Psoas muscle (tissue), 8 donors: ENCODE measurements around the gene ASTN1. TPM values are rescaled to one million over a fixed set of nuclear protein-coding genes. Genes with fewer than 3 reads are reported as not detected.

Experiments used
- ATAC-seq, 4 donors: fragments of 200-7000 bp; cut with Tn5 transposase; one replicate each; pipeline ENCODE4 v1.9.1; 2020; ENCODE audit warnings: moderate library complexity in 3 of 4, mild to moderate bottlenecking in 2 of 4
- DNase-seq, 2 donors: peaks; one replicate each; pipeline ENCODE4 v3.0.0-alpha.2; 2020
- H3K27ac ChIP-seq: fragments of 200-600 bp; one replicate; pipeline ENCODE4 v1.8.0; 2022
- H3K27me3 ChIP-seq, 3 donors: fragments of 200-600 bp in 1 of 3; one replicate each; pipeline versions ENCODE4 v1.6.1 to v1.8.0; 2013 to 2022; ENCODE audit warnings: low read length in 2 of 3, mild to moderate bottlenecking in 2 of 3, moderate library complexity in 1 of 3; ENCODE audit not compliant: insufficient read depth in 3 of 3
- H3K36me3 ChIP-seq, 2 donors: fragments of 200-600 bp in 1 of 2; one replicate each; pipeline versions ENCODE4 v1.6.1 to v1.8.0; 2013 to 2022; ENCODE audit warnings: low read depth in 1 of 2, mild to moderate bottlenecking in 1 of 2, moderate library complexity in 1 of 2; ENCODE audit not compliant: insufficient read depth in 1 of 2
- H3K4me1 ChIP-seq: fragments of 200-600 bp; one replicate; pipeline ENCODE4 v1.8.0; 2022
- H3K4me3 ChIP-seq: fragments of 200-600 bp; one replicate; pipeline ENCODE4 v1.8.0; 2022; ENCODE audit warnings: mild to moderate bottlenecking
- H3K9me3 ChIP-seq: fragments of 200-600 bp; one replicate; pipeline ENCODE4 v1.8.0; 2022
- CTCF ChIP-seq: fragments of 200-600 bp; IDR thresholded peaks from one replicate; pipeline ENCODE4 v1.8.0; 2022; ENCODE audit warnings: antibody characterized with exemption
- WGBS, 3 donors: extraction: QIAGEN DNeasy Blood & Tissue Kit; methylation state at CpG; one replicate each; pipeline versions ENCODE4 v1.1.6 to v1.1.7; 2013; 5-methylcytosine and 5-hydroxymethylcytosine counted together
- intact Hi-C, 2 donors: fragments of 100-400 bp; cut with DNase I; formaldehyde crosslinking; loops; one replicate each; pipeline versions ENCODE4 v1.11.0 to v1.14.2; 2022
- polyA plus RNA-seq, 3 donors: library from polyadenylated mRNA; stranded (reverse); fragments of 200-250 nt; gene quantifications; one replicate each; pipeline ENCODE4 v1.2.3, GENCODE V29; 2013
- total RNA-seq, 4 donors: library from RNA; stranded (reverse); fragmentation: NEBNext Ultra II Directional in 2 of 4; extraction: Animal tissue kit (Norgen Biotek cat#: 25700) in 2 of 4; gene quantifications; one replicate each; pipeline versions ENCODE4 v1.2.1 to v1.2.4, GENCODE V29; 2021 to 2023
- donor health status: healthy with polysubstance abuse.
- donor health status: DM: no; HTN: no; CAD: no; lungs with moderate emphysema.
- donor health status: Bipolar disorder and iron deficiency.
- donor health status: healthy.
- donor health status: DM: yes; HTN: yes; CAD: no.
- donor health status: DM: no; HTN: no; CAD: no.
- donor health status: DM: no; HTN: no; CAD: no.
- donor health status: DM: yes; HTN: yes; CAD: no.

Gene ASTN1
- total and polyA plus RNA-seq, 7 donors = 0.03 to 0.51 (median 0.11) TPM; not detected in 1

- no peak for TF ChIP-seq CTCF
- WGBS, 3 donors = 76 to 81% (median 78%) methylated on average over 5 of the region's 5 CpGs
Measured at GRCh38 chr1:176983731-176984130, 180.8 kb downstream of the ASTN1 start.

GRCh38 chr1:176976771-176977170 lies 187.7 kb downstream of the ASTN1 start:
- 86 to 87% (median 86%) methylated on average over 7 of the region's 7 CpGs for WGBS, 3 donors
- no peaks in the 10 kb centered on the region for H3K27me3 ChIP-seq
- H3K36me3 ChIP-seq = no peaks in the 10 kb centered on the region
- H3K4me3 ChIP-seq = no peak overlapping the region
- no peak overlapping the region for H3K27ac ChIP-seq
- TF ChIP-seq CTCF = no peak
- no peaks in the 10 kb centered on the region for H3K4me1 ChIP-seq
- no peaks in the 10 kb centered on the region for H3K9me3 ChIP-seq
- intact Hi-C loops = no loop called here
- ATAC-seq = no peak
- no peak for DNase-seq

More at GRCh38 chr1:176983731-176984130, 180.8 kb downstream of the ASTN1 start:
- no peaks in the 10 kb centered on the region for H3K27me3 ChIP-seq
- no peaks in the 10 kb centered on the region for H3K4me1 ChIP-seq
- H3K4me3 ChIP-seq = no peak overlapping the region
- ATAC-seq = no peak
- no peaks in the 10 kb centered on the region for H3K9me3 ChIP-seq
- DNase-seq = no peak
- intact Hi-C loops = no loop called here
- H3K36me3 ChIP-seq = no peaks in the 10 kb centered on the region
- H3K27ac ChIP-seq = no peak overlapping the region

GRCh38 chr1:176976225-176976624 lies 188.3 kb downstream of the ASTN1 start:
- WGBS, 3 donors = 25 to 38% (median 33%) methylated on average over 4 of the region's 4 CpGs
- no peak for TF ChIP-seq CTCF
- H3K9me3 ChIP-seq = no peaks in the 10 kb centered on the region
- intact Hi-C loops = no loop called here
- no peak for ATAC-seq
- no peak overlapping the region for H3K27ac ChIP-seq
- no peak overlapping the region for H3K4me3 ChIP-seq
- DNase-seq = no peak
- H3K4me1 ChIP-seq = no peaks in the 10 kb centered on the region
- no peaks in the 10 kb centered on the region for H3K27me3 ChIP-seq
- no peaks in the 10 kb centered on the region for H3K36me3 ChIP-seq

GRCh38 chr1:176964687-176965086 lies 199.8 kb downstream of the ASTN1 start:
- Histone ChIP-seq H3K4me1 (no peaks in the 10 kb centered on the region), H3K27ac (no peak overlapping the region), H3K9me3 (no peaks in the 10 kb centered on the region), H3K27me3 (no peaks in the 10 kb centered on the region), H3K36me3 (no peaks in the 10 kb centered on the region), H3K4me3 (no peak overlapping the region)
- no peak for TF ChIP-seq CTCF
- no peak for ATAC-seq
- WGBS, 3 donors = 85 to 87% (median 86%) methylated on average over 2 of the region's 2 CpGs
- intact Hi-C loops = no loop called here
- no peak for DNase-seq

GRCh38 chr1:176963181-176963580 lies 201.3 kb downstream of the ASTN1 start:
- H3K9me3 ChIP-seq = no peaks in the 10 kb centered on the region
- H3K36me3 ChIP-seq = no peaks in the 10 kb centered on the region
- no peak overlapping the region for H3K4me3 ChIP-seq
- 60 to 80% (median 72%) methylated on average over 2 of the region's 2 CpGs for WGBS, 3 donors
- no peak overlapping the region for H3K27ac ChIP-seq
- DNase-seq (no peak), ATAC-seq (no peak)
- no peaks in the 10 kb centered on the region for H3K27me3 ChIP-seq
- no peak for TF ChIP-seq CTCF
- no peaks in the 10 kb centered on the region for H3K4me1 ChIP-seq
- intact Hi-C loops = no loop called here
